Measurements from ENCODE around the gene SPATA46.

Gene SPATA46

GRCh38 chr1:162386292-162387225 is 9.9 kb upstream of the SPATA46 start:
- no CpG with 5 or more reads among the region's 8 CpGs for WGBS (ENCODE audit: extremely low coverage, insufficient coverage, low lambda C conversion rate)
- no peak overlapping the region for H3K23ac ChIP-seq (ENCODE audit: low read length)

GRCh38 chr1:162385702-162386101 is 9.0 kb upstream of the SPATA46 start:
- WGBS (ENCODE audit: extremely low coverage, insufficient coverage, low lambda C conversion rate) = no CpG with 5 or more reads among the region's 3 CpGs
- Histone ChIP-seq H3K9ac (ENCODE audit: low read length) (no peak overlapping the region), H3K4me3 (ENCODE audit: low read length) (no peak overlapping the region), H2BK5ac (ENCODE audit: low read length) (no peak overlapping the region), H3K4me2 (ENCODE audit: low read length) (no peak overlapping the region), H2BK120ac (ENCODE audit: low read depth, low read length) (no peak overlapping the region), H3K23ac (ENCODE audit: low read length) (no peak overlapping the region), H2AK5ac (ENCODE audit: low read length) (no peak overlapping the region), H3K18ac (ENCODE audit: low read length) (no peak overlapping the region), H3K79me2 (ENCODE audit: control insufficient read depth, insufficient read depth, low read length) (no peaks in the 10 kb centered on the region), H3K36me3 (ENCODE audit: control insufficient read depth, insufficient read depth, low read length) (no peaks in the 10 kb centered on the region), H3K27ac (ENCODE audit: low read depth, low read length) (no peak overlapping the region), H3K56ac (ENCODE audit: low read length) (no peak overlapping the region), H2BK15ac (replicated peaks; ENCODE audit: low read depth) (no peak overlapping the region), H3K4me1 (ENCODE audit: control insufficient read depth, low read depth, low read length) (no peaks in the 10 kb centered on the region), H3K4ac (ENCODE audit: low read depth, low read length) (no peak overlapping the region), H4K5ac (ENCODE audit: low read length) (no peak overlapping the region), H3K79me1 (ENCODE audit: low read length) (no peaks in the 10 kb centered on the region), H4K8ac (ENCODE audit: low read depth, low read length) (no peak overlapping the region), H3K27me3 (ENCODE audit: insufficient read depth, low read length, poor library complexity) (no peaks in the 10 kb centered on the region)
- DNase-seq = no peak

More at GRCh38 chr1:162386292-162387225, 9.9 kb upstream of the SPATA46 start:
- Histone ChIP-seq H3K79me2 (ENCODE audit: control insufficient read depth, insufficient read depth, low read length) (no peaks in the 10 kb centered on the region), H3K27ac (ENCODE audit: low read depth, low read length) (no peak overlapping the region), H3K4ac (ENCODE audit: low read depth, low read length) (no peak overlapping the region), H2BK5ac (ENCODE audit: low read length) (no peak overlapping the region), H3K79me1 (ENCODE audit: low read length) (no peaks in the 10 kb centered on the region), H3K18ac (ENCODE audit: low read length) (no peak overlapping the region), H2BK15ac (replicated peaks; ENCODE audit: low read depth) (no peak overlapping the region), H4K8ac (ENCODE audit: low read depth, low read length) (no peak overlapping the region), H3K56ac (ENCODE audit: low read length) (no peak overlapping the region), H2AK5ac (ENCODE audit: low read length) (no peak overlapping the region), H3K36me3 (ENCODE audit: control insufficient read depth, insufficient read depth, low read length) (no peaks in the 10 kb centered on the region), H3K4me2 (ENCODE audit: low read length) (no peak overlapping the region), H2BK120ac (ENCODE audit: low read depth, low read length) (no peak overlapping the region), H4K5ac (ENCODE audit: low read length) (no peak overlapping the region), H3K4me3 (ENCODE audit: low read length) (no peak overlapping the region), H3K9ac (ENCODE audit: low read length) (no peak overlapping the region), H3K27me3 (ENCODE audit: insufficient read depth, low read length, poor library complexity) (no peaks in the 10 kb centered on the region), H3K4me1 (ENCODE audit: control insufficient read depth, low read depth, low read length) (peaks cover 2% of the 10 kb centered on the region)
- no peak for DNase-seq

- H3K4me2 ChIP-seq (ENCODE audit: low read length) = no peak overlapping the region
- no peak overlapping the region for H3K4ac ChIP-seq (ENCODE audit: low read depth, low read length)
- H4K5ac ChIP-seq (ENCODE audit: low read length) = no peak overlapping the region
- H3K36me3 ChIP-seq (ENCODE audit: control insufficient read depth, insufficient read depth, low read length) = no peaks in the 10 kb centered on the region
- no peak overlapping the region for H2BK15ac ChIP-seq (replicated peaks; ENCODE audit: low read depth)
- no peak overlapping the region for H3K18ac ChIP-seq (ENCODE audit: low read length)
- no peak overlapping the region for H3K4me3 ChIP-seq (ENCODE audit: low read length)
- H2BK5ac ChIP-seq (ENCODE audit: low read length) = no peak overlapping the region
- no peak overlapping the region for H3K56ac ChIP-seq (ENCODE audit: low read length)
- H3K9ac ChIP-seq (ENCODE audit: low read length) = no peak overlapping the region
- WGBS (ENCODE audit: extremely low coverage, insufficient coverage, low lambda C conversion rate) = no CpG with 5 or more reads among the region's 3 CpGs
- no peak overlapping the region for H3K27ac ChIP-seq (ENCODE audit: low read depth, low read length)
- H4K8ac ChIP-seq (ENCODE audit: low read depth, low read length) = no peak overlapping the region
- no peak overlapping the region for H3K23ac ChIP-seq (ENCODE audit: low read length)
- H3K79me1 ChIP-seq (ENCODE audit: low read length) = no peaks in the 10 kb centered on the region
- H3K27me3 ChIP-seq (ENCODE audit: insufficient read depth, low read length, poor library complexity) = no peaks in the 10 kb centered on the region
- H3K4me1 ChIP-seq (ENCODE audit: control insufficient read depth, low read depth, low read length) = no peaks in the 10 kb centered on the region
- no peak overlapping the region for H2BK120ac ChIP-seq (ENCODE audit: low read depth, low read length)
- H2AK5ac ChIP-seq (ENCODE audit: low read length) = no peak overlapping the region
- H3K79me2 ChIP-seq (ENCODE audit: control insufficient read depth, insufficient read depth, low read length) = no peaks in the 10 kb centered on the region
- no peak for DNase-seq
These were observed 8.6 kb upstream of the SPATA46 start for GRCh38 chr1:162385280-162385623.

- DNase-seq = no peak
- H2BK120ac ChIP-seq (ENCODE audit: low read depth, low read length) = no peak overlapping the region
These were observed 8.1 kb upstream of the SPATA46 start for GRCh38 chr1:162384601-162385279.

GRCh38 chr1:162384116-162384515 is 7.5 kb upstream of the SPATA46 start:
- no peak overlapping the region for H3K18ac ChIP-seq (ENCODE audit: low read length)
- H3K27ac ChIP-seq (ENCODE audit: low read depth, low read length) = no peak overlapping the region
- no peak overlapping the region for H2BK15ac ChIP-seq (replicated peaks; ENCODE audit: low read depth)
- H3K23ac ChIP-seq (ENCODE audit: low read length) = no peak overlapping the region
- H3K4me1 ChIP-seq (ENCODE audit: control insufficient read depth, low read depth, low read length) = no peaks in the 10 kb centered on the region
- no CpG with 5 or more reads among the region's 6 CpGs for WGBS (ENCODE audit: extremely low coverage, insufficient coverage, low lambda C conversion rate)
- H2AK5ac ChIP-seq (ENCODE audit: low read length) = no peak overlapping the region
- H3K4ac ChIP-seq (ENCODE audit: low read depth, low read length) = no peak overlapping the region
- no peaks in the 10 kb centered on the region for H3K79me1 ChIP-seq (ENCODE audit: low read length)
- no peaks in the 10 kb centered on the region for H3K27me3 ChIP-seq (ENCODE audit: insufficient read depth, low read length, poor library complexity)
- no peak overlapping the region for H3K56ac ChIP-seq (ENCODE audit: low read length)
- no peak overlapping the region for H3K4me3 ChIP-seq (ENCODE audit: low read length)
- no peak overlapping the region for H4K8ac ChIP-seq (ENCODE audit: low read depth, low read length)
- H3K79me2 ChIP-seq (ENCODE audit: control insufficient read depth, insufficient read depth, low read length) = no peaks in the 10 kb centered on the region
- no peak overlapping the region for H3K4me2 ChIP-seq (ENCODE audit: low read length)
- no peak overlapping the region for H2BK120ac ChIP-seq (ENCODE audit: low read depth, low read length)
- DNase-seq = no peak
- H2BK5ac ChIP-seq (ENCODE audit: low read length) = no peak overlapping the region
- H4K5ac ChIP-seq (ENCODE audit: low read length) = no peak overlapping the region
- no peaks in the 10 kb centered on the region for H3K36me3 ChIP-seq (ENCODE audit: control insufficient read depth, insufficient read depth, low read length)
- no peak overlapping the region for H3K9ac ChIP-seq (ENCODE audit: low read length)

More at GRCh38 chr1:162384601-162385279, 8.1 kb upstream of the SPATA46 start:
- Histone ChIP-seq H3K79me1 (ENCODE audit: low read length) (no peaks in the 10 kb centered on the region), H3K56ac (ENCODE audit: low read length) (no peak overlapping the region), H3K27me3 (ENCODE audit: insufficient read depth, low read length, poor library complexity) (no peaks in the 10 kb centered on the region), H3K4me1 (ENCODE audit: control insufficient read depth, low read depth, low read length) (no peaks in the 10 kb centered on the region), H3K4me2 (ENCODE audit: low read length) (no peak overlapping the region), H3K4me3 (ENCODE audit: low read length) (no peak overlapping the region), H3K23ac (ENCODE audit: low read length) (no peak overlapping the region), H4K8ac (ENCODE audit: low read depth, low read length) (no peak overlapping the region), H2BK5ac (ENCODE audit: low read length) (no peak overlapping the region), H3K9ac (ENCODE audit: low read length) (no peak overlapping the region), H3K4ac (ENCODE audit: low read depth, low read length) (no peak overlapping the region), H2AK5ac (ENCODE audit: low read length) (no peak overlapping the region), H3K79me2 (ENCODE audit: control insufficient read depth, insufficient read depth, low read length) (no peaks in the 10 kb centered on the region), H3K27ac (ENCODE audit: low read depth, low read length) (no peak overlapping the region), H3K36me3 (ENCODE audit: control insufficient read depth, insufficient read depth, low read length) (no peaks in the 10 kb centered on the region), H3K18ac (ENCODE audit: low read length) (no peak overlapping the region), H2BK15ac (replicated peaks; ENCODE audit: low read depth) (no peak overlapping the region), H4K5ac (ENCODE audit: low read length) (no peak overlapping the region)
- no CpG with 5 or more reads among the region's 10 CpGs for WGBS (ENCODE audit: extremely low coverage, insufficient coverage, low lambda C conversion rate)

All from mesendoderm (in vitro differentiated cells).